CD4-positive, alpha-beta T cell treated with Interleukin-4 for 4 hours (primary cell): ENCODE results near the gene TUBAL3.

Source experiments
- DNase-seq: peaks from one replicate; pipeline ENCODE4 v3.0.0-alpha.2; 2020

The TUBAL3 gene

DNA sequence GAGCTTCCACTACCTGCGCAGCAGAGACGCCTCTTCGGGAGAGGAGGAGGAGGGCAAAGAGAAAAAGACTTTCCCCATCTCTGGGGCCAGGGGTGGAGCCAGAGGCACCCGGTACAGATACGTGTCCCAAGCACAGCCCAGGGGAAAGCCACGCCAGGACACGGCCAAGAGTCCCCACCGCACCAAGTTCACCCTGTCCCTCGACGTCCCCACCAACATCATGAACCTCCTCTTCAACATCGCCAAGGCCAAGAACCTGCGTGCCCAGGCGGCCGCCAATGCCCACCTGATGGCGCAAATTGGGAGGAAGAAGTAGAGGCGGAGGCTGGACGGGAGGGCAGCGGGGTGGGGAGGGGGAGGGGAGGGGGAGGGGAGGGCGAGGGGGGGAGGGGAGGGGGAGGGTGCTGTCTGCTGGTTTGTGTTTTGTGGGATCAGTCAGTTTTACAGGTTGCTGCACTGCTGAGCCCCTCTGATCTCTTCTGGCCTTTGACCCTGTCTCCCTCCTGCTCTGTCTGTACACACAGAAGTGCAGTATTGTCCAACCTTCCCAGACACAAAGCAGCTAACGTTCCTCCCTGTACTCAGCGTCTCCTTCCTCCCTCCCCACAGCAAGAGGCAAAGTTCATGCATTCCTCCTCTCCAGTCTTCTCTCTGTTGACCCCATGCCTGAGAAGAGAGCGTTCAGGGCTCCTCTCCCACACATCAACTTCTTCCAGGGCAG, 30.6 kb downstream of the TUBAL3 start:
- DNase-seq: no peak

DNA sequence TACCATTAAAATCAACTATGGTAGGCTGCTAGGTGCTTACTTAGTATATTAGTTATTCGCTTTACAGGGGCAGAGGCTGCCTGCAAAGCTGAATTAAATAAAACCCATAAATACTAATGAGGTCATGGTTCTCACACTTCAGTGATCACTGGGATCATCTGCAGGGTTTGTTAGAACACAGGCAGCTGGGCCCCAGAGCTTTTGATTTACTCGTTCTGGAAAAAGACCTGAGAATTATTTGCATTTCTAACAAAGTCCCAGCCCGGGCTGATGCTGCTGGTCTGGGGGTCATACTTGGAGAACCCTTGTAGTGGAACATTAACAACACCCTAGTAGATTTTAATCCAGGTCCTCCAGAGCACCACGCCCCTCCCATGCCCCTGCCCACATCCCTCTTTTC, 31.3 kb downstream of the TUBAL3 start:
- no peak for DNase-seq

DNA sequence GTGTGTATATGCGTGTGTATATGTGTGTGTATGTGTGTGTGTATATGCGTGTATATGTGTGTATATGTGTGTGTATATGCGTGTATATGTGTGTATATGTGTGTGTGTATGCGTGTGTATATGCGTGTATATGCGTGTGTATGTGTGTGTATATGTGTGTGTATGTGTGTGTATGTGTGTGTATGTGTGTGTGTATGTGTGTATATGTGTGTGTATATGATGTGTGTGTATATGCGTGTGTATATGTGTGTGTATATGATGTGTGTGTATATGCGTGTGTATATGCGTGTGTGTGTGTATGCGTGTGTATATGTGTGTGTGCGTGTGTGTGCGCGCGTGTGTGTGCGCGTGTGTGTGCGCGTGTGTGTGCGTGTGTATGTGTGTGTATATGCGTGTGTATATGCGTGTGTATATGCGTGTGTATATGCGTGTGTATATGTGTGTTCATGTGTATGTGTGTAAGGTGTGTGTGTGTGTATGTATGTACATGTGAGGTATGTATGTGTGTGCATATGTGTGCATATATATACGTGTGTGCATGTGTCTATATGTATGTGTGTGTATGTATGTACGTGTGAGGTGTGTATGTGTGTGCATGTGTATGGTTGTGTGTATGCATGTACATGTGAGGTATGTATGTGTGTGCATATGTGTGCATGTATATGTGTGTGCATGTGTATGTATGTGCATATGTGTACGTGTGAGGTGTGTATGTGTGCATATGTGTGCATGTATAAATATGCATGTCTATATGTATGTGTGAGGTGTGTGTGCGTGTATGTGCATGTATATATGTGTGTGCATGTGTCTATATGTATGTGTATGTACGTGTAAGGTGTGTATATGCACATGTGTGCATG, 33.9 kb downstream of the TUBAL3 start:
- no peak for DNase-seq

DNA sequence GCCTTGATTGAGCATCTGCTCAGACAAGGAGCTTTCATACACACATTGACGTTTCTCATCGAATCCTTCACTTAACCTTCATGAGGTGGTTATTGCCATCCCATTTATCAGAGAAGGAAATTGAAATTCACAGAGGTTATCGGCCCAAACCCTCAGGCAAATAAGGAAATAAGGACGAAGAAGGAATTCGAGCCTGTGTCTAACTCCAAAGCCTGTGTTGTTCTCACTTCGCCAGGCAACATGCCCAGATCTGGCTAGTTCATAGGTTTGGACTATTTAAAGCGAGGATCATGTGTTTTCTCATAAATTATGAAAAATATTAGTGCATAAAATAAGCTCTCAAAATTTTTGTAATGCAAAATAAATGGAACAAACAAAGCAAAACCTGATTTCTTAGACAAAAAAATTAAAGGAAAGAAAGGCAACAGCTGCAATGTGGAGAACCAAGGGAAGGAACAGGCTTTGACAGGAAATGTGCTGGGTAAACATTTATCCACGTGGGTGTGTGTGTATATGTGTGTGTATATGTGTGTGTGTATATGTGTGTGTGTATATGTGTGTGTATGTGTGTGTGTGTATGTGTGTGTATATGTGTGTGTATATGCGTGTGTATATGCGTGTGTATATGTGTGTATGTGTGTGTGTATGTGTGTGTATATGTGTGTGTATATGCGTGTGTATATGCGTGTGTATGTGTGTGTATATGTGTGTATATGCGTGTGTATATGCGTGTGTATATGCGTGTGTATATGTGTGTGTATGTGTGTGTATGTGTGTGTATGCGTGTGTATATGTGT, 35.1 kb downstream of the TUBAL3 start:
- DNase-seq: no peak

DNA sequence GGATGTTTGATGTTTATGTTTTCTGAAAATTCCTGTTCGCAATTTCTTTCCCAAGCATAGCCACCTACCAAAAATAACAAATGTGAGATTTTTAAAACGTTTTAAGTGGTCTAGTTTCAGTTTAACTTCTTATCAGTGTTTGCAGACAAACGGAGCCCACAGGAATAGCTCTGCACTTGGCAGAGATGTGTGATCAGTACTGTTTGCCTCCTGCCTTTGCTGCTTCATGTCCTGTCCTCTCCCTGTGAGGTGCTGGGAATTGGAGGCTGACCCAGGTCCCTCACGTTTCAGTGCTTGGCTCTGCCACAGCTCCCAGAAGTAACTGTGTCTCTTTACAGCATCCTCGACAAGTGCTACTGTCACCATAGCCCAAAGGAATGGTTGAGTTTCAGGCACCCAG, 38.7 kb downstream of the TUBAL3 start:
- no peak for DNase-seq

DNA sequence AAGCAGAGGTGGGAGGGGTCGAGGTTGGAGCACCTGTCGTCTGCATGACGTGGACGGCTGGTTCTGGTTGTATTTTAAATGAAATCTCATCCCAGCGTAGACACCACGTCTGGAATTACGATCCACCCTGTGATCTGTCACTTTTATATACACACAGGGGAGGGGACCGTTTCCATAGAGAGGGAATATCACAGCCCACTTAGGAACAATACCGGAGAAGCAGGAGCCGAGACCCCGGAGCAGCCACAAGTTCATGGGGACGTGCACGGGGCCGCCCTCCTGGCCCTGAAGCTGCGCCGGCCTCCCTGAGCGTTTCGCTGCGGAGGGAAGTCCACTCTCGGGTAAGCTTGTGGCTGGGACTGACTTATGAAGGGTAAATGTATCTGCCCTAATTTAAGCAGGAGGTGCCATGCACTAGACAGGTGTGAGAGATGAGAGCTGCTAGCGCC, 39.7 kb downstream of the TUBAL3 start, which contains the start of gene UCN3:
TSS of gene UCN3 (plus strand) at position 77 of the 449 bp plus-strand sequence. CDS start 8,755 bp downstream, outside the sequence.
- DNase-seq: no peak

DNA sequence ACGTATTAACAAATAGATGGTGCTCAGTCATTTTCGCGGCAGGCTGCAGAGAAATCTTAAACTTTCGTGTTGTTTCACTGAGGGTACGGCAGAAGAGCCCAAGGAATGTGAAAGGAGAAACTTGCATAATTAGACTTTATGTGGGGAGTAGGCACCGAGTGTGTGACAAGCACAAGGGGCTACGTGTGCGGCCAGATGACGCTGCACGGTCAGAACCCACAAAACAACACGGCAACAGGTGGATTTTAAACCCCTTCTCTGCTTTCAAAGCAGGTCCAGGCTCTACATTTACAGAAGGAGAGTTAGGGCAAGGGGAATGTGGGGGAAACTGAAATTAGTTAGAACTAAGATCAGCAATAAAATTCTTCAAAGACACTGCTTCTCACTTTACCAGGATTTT, 40.3 kb downstream of the TUBAL3 start:
- DNase-seq: no peak

DNA sequence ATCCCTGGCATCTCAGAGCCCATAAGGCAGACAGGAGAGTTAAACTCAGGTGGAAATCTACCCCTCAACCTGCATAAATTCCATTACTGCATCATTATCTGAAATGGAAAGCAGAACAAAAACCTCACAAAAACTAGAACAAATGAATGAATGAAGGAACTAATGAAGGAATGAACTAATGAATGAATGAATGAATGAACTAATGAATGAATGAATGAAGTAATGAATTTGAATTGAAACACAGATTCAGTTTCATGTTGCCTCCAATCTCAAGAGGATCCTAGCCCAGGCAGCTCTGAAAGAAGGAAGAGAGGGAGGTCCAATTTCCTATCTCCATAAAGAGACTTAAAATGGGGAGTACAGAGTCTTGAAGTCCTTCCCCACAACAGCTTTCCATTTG, 41.8 kb downstream of the TUBAL3 start:
- DNase-seq: no peak

DNA sequence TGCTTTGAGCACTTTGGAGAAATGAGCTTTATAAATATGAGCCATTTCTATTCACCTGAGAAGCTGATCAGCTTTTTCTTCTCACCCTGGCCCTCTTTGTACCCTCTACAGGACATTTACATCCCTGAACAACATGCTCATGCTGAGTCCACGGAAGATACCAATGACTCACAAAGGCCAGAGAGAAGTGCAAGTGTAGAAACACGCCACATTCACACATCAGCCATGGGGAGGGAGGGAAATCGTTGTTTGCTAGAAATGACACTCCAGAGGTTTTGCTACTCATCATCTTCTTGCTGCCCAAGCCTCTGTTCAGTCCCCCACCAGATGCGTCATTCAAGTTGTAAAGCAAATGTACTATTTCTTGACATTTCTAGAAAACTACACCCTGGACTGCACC, 42.7 kb downstream of the TUBAL3 start:
- DNase-seq: no peak

DNA sequence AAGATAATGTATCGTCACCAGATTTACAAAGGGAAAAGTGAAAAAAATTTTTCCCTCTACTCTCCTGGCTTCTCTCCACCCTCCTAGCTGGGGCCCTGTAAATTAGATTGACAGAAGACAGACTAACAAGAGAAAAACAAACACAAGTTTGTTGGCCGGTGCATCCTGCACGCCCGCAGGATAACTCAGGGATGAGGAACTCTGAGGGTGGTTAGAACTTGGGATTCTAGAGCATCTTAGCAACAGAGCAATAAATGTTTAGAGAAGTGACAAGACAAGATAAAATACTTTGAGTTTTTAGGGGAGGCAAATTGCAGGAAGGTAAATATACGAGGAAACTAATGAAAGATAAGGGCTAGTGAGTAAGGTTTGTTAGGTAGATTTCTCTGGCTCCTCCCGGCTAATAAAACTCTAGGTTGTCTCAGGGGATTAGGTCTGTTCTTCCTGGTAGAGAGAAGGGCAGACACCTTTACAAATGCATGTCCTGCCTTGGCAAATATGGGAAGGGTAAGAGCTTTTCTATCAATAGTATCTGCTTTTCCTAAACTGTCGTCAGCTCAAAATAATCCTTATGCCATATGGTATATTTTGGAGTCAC, 44.2 kb downstream of the TUBAL3 start:
- DNase-seq: no peak

DNA sequence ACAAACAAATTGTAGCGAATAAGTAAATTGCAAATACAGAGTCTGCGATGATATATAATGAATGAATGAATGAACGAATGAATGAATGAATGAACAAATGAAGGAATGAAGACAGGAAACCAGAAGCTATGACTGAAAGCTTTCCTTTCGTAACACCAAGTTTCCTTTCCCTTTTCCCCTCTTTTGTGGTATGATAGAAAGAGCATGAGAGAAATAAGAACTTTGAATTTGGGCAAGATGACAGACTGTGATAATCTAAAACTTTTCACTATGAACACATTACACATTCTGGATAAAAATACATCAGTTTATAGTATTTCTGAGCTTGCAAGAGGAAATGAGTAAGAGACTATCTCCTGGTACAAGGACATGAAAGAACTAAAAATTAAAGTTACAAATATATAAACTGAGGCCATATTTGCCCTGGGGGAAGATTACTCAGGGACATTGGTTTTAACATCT, 48.3 kb downstream of the TUBAL3 start:
- DNase-seq: no peak

DNA sequence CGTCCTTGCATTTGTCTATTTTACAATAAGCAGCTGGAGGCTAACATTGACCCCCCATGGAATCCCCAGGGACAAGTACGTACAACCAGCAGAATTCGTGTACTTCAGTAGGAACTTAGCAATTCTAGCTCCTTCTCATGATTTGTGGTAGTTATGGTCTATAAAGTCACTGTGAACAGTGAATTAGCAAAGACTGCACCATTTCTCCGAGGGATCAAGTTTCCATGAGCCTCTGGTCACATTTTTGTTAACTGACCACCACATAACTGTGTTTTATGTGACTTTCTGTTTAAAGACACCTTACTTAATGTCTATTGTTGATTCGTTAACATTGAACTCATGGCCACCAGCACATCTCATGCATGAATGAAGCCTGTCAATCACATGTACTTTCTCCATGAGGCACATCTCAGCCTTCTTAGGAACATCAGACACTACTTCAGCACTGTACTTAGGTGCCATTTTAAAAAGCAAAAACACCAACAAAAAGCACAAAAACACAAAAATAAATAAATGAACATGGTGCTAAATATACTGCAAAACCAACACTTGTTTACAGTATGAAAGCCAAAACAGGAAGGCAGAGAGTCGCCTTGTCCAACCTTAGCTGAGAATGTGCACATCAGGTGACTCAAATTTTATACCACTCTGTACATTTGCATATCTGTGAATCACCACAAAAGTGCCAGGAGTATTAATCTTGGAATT, 48.9 kb downstream of the TUBAL3 start:
- no peak for DNase-seq

DNA sequence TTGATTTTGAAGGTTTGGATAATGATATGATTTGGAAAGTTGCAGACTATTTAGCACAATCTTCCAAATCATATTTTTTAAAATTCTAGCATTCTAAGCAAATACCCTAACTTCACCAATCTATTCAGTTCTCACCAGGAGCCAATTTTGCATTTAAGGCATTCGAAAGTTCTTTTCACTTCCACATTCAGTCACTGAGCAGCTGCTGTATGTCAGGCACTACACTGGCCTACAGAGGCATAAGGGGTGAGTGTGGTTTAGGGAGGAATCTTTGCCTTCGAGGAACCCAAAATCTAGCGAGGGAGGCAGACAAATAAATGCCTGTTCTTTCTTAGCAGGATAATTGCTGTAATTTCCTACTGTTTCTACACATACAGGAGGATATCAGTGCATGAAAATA, 50.6 kb downstream of the TUBAL3 start:
- DNase-seq: no peak

DNA sequence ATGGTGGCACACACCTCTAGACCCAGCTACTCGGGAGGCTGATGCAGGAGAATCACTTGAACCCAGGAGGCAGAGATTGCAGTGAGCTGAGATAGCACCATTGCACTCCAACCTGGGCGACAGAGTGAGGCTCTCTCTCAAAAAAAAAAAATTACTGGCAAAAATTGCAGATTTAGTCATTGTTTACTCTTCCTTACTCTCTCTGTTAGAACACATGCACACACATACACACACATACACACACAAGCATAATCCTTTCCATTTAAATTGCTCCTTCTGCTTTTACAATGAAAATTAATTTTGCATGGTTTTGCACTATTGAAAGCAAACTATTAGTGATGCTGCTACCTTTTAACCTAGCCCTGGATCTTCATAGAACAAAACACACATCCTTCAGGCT, 55.3 kb downstream of the TUBAL3 start:
- DNase-seq: no peak

DNA sequence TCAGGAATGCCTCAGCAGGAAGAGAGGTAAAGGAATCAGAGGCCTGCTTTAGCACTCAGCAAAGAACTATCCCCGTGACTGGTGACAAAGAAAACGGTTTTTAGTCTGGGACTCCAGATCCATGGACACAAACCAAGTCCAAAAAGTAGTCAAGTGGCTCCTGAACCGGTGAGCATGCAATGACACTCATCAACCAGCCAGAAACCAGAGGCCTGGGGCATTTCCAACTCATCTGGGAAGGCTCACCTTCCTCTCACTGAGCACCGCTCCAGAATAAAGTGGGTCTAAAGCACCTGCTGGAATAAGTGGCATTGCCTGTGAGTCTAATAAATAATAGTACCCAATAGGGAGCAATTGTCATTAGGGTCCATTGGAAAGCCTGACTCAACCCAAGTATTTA, 57.7 kb downstream of the TUBAL3 start:
- DNase-seq: no peak

DNA sequence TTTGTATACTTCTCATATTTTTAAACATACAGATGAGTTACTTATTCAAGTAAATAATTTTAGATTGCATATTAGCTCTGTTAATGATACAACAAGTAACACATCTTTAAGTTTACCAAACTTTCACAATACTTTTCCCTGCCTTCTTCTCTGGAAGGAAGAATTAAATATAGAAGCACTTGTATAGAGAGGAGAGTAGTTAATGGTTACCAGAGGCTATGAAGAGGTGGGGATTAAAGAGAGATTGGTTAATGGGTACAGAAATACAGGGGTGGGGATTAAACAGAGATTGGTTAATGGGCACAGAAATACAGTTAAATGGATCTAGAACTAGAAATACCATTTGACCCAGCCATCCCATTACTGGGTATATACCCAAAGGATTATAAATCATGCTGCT, 59.9 kb downstream of the TUBAL3 start:
- no peak for DNase-seq

DNA sequence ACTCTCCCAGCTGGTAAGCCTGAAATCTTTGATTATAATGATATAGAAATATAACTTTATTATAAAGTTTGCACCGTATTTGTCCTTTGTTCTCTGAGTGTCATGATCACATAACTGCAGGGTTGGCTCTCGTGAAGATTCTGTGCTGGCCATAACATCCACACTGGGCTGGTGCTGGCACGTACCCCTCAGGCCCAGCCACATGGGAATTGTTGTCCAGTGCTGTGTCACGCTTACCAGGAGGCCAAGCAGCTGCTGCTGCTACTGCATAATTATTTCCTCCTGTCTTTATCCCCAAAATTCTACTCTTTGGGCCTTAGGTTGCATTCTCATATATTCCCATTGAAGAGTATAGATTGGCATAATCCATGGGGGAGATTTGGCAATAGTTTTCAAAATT, 60.6 kb downstream of the TUBAL3 start:
- no peak for DNase-seq

DNA sequence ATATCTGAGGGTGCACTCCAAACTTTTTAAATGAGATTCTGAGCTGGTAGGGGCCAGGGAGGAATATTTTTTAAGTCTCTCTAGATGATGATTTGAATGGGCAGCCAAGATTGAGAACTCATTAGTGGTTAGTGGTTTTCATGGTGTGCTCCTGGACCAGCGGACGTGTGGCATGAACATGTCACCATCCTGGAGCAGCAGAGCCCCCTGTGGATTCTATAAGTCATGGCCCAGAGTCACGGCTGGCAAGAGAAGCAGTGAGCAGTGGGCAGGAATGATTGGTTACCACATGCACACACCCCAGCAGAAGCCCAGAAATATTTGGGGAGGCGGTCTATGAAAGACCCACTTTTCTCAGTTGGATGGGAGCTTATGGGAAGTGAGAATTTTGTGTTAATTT, 61.1 kb downstream of the TUBAL3 start:
- no peak for DNase-seq
